ENCODE results near the gene PAGR1. TPM values are rescaled to one million over a fixed set of nuclear protein-coding genes. Genes with fewer than 3 reads are reported as not detected.

PAGR1 gene
- total and polyA plus RNA-seq, 9 of the 15 experiments (the other 6 are each of a cell fraction or from before 2014, with no cell fraction given), result 1.4 to 58.2 (median 16.8) TPM

DNA sequence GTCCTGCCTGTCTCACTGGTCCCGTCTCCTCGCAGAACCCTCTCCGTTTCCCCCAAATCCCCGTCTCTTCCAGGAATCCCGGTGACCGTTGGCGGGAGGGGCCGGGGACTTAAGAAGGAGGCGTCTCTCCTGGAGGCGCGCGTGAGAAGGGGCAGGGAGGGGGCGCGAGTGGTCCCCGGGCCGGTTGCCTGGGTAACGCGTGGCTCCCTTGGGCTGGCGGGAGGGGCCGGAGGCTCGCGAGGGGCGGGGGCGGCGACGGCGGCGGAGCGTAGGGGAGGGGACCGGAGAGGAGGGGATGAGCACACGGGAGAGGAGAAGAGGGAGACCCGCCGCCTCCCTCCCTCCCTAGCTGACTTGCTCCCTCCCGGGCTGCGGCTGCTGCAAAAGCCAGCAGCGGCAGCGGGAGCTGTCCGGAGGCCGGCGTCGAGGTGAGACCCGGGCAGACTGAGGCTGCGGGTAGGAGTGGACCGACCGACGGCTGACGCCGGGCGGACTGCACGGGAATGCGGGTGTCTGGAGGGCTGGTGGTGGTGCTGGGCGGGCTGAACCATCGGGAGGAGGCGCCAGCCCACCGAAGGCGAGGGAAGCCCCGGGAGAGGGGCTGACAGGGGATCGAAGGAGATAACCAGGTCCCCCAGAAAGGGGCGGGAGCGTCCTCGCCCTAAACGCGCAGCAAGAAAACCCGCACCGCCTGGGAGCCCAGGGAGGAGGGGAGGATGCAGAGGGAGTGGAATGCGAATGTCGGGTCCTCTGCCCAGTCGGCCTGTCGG lies 3.9 kb upstream of the PAGR1 start, which contains the start of gene PRRT2:
PRRT2 (plus strand) TSS at position 298 of the 770 bp plus-strand sequence. CDS start 862 bp downstream, outside the sequence.
- intact Hi-C loops (cut with micrococcal nuclease), result loop anchor here (10.0 kb wide), 1 partner anchor 213 kb away; the partner anchor contains the start of gene C16orf92
- in situ Hi-C loops (cut with MboI), result no loop called here
- no peak for FAIRE-seq
- WGBS (ENCODE audit: insufficient coverage, low coverage, missing lambda C conversion rate), result 5% methylated on average over 36 of the region's 69 CpGs
- Histone ChIP-seq H3K27ac (ENCODE audit: extremely low read depth, low read depth, low read length) (peak within 1 kb of the TSS; percentile 27; the same call in 1 of the 3 replicates), H3K4me3 (peak within 1 kb of the TSS; percentile 37), H2AFZ (ENCODE audit: low read depth, low read length) (peak within 1 kb of the TSS; percentile 71), H3K9me3 (replicated peaks; ENCODE audit: control insufficient read depth, insufficient read depth, low read depth, low read length) (no peaks in the 10 kb centered on the region), H3K27me3 (ENCODE audit: control insufficient read depth in 2 of 2, insufficient read depth in 2 of 2, low read length in 2 of 2) (no peaks in the 10 kb centered on the region), H3K79me2 (ENCODE audit: control insufficient read depth, insufficient read depth, low read length) (peaks cover 45% of the 10 kb centered on the region), H3K9ac (ENCODE audit: insufficient read depth in 1 of 2, low read depth in 2 of 2, low read length in 2 of 2) (peak within 1 kb of the TSS in 1 of 2 experiments; percentile 85; a peak in 3 of 4 replicates), H3K36me3 (ENCODE audit: control insufficient read depth, insufficient read depth, low read length) (peaks cover 36% of the 10 kb centered on the region), H4K20me1 (replicated peaks; ENCODE audit: control insufficient read depth, insufficient read depth, low read length) (peaks cover 23% of the 10 kb centered on the region; the same call in 1 of the 2 replicates), H3K4me1 (replicated peaks in 1 of 2; ENCODE audit: control insufficient read depth in 2 of 2, insufficient read depth in 2 of 2, low read length in 2 of 2) (peaks cover 43 to 88% of the 10 kb centered on the region in 2 experiments), H3K4me2 (ENCODE audit: insufficient read depth, low read length) (peak within 1 kb of the TSS; percentile 91), H3K9me1 (ENCODE audit: control insufficient read depth, insufficient read depth, low read length) (no peaks in the 10 kb centered on the region)
- POLR2A ChIA-PET, result interaction anchor here (0.7 to 1.5 kb wide), 4 partner anchors 18 to 641 kb away, joined by 3 to 4 read pairs (median 3); partner anchors contain the start of gene ALDOA
- peak; percentile 62 to 74 (median 66) for DNase-seq (ENCODE audit: extremely low read depth in 1 of 4, low spot score in 3 of 4)
- ATAC-seq, result peak; percentile 5
- no TSS peak for BruUV-seq (replicated peaks)
- CTCF ChIA-PET (ENCODE audit: low intra/inter-chr PET ratio), result interaction anchor here (0.6 kb wide), 1 partner anchor 853 kb away, joined by 5 read pairs; no protein-coding TSS in a partner anchor
- TF ChIP-seq, protein P1, sequence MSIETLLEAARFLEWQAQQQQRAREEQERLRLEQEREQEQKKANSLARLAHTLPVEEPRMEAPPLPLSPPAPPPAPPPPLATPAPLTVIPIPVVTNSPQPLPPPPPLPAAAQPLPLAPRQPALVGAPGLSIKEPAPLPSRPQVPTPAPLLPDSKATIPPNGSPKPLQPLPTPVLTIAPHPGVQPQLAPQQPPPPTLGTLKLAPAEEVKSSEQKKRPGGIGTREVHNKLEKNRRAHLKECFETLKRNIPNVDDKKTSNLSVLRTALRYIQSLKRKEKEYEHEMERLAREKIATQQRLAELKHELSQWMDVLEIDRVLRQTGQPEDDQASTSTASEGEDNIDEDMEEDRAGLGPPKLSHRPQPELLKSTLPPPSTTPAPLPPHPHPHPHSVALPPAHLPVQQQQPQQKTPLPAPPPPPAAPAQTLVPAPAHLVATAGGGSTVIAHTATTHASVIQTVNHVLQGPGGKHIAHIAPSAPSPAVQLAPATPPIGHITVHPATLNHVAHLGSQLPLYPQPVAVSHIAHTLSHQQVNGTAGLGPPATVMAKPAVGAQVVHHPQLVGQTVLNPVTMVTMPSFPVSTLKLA (conservative IDR thresholded peaks at IDR 0.05), result peak in 1 of 2 experiments; percentile 27; a peak in 1 of 4 replicates
- TF ChIP-seq RUNX1 (IDR thresholded peaks at IDR 0.05; ENCODE audit: low read depth), result no peak
- TF ChIP-seq FOXJ2 (tag; IDR thresholded peaks at IDR 0.05), result 0 out of 2 replicates have a peak, but pooled peaks have one; percentile 57
- TF ChIP-seq, protein P2, sequence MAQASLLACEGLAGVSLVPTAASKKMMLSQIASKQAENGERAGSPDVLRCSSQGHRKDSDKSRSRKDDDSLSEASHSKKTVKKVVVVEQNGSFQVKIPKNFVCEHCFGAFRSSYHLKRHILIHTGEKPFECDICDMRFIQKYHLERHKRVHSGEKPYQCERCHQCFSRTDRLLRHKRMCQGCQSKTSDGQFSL (CRISPR knock-in tag; IDR thresholded peaks at IDR 0.05), result peak; percentile 16; the same call in 1 of the 2 replicates
- TF ChIP-seq, protein P2 (tag; IDR thresholded peaks at IDR 0.05), result no peak
- TF ChIP-seq NR2F6 (CRISPR knock-in tag; IDR thresholded peaks at IDR 0.05), result no peak
- no peak for TF ChIP-seq C11orf30 (IDR thresholded peaks at IDR 0.05; ENCODE audit: low read depth)
- TF ChIP-seq POLR2H (tag; IDR thresholded peaks at IDR 0.05; ENCODE audit: low read depth), result no peak
- 0 out of 2 replicates have a peak, but pooled peaks have one; percentile 11 for TF ChIP-seq RB1 (IDR thresholded peaks at IDR 0.05; ENCODE audit: low read depth)
- TF ChIP-seq, protein P3, sequence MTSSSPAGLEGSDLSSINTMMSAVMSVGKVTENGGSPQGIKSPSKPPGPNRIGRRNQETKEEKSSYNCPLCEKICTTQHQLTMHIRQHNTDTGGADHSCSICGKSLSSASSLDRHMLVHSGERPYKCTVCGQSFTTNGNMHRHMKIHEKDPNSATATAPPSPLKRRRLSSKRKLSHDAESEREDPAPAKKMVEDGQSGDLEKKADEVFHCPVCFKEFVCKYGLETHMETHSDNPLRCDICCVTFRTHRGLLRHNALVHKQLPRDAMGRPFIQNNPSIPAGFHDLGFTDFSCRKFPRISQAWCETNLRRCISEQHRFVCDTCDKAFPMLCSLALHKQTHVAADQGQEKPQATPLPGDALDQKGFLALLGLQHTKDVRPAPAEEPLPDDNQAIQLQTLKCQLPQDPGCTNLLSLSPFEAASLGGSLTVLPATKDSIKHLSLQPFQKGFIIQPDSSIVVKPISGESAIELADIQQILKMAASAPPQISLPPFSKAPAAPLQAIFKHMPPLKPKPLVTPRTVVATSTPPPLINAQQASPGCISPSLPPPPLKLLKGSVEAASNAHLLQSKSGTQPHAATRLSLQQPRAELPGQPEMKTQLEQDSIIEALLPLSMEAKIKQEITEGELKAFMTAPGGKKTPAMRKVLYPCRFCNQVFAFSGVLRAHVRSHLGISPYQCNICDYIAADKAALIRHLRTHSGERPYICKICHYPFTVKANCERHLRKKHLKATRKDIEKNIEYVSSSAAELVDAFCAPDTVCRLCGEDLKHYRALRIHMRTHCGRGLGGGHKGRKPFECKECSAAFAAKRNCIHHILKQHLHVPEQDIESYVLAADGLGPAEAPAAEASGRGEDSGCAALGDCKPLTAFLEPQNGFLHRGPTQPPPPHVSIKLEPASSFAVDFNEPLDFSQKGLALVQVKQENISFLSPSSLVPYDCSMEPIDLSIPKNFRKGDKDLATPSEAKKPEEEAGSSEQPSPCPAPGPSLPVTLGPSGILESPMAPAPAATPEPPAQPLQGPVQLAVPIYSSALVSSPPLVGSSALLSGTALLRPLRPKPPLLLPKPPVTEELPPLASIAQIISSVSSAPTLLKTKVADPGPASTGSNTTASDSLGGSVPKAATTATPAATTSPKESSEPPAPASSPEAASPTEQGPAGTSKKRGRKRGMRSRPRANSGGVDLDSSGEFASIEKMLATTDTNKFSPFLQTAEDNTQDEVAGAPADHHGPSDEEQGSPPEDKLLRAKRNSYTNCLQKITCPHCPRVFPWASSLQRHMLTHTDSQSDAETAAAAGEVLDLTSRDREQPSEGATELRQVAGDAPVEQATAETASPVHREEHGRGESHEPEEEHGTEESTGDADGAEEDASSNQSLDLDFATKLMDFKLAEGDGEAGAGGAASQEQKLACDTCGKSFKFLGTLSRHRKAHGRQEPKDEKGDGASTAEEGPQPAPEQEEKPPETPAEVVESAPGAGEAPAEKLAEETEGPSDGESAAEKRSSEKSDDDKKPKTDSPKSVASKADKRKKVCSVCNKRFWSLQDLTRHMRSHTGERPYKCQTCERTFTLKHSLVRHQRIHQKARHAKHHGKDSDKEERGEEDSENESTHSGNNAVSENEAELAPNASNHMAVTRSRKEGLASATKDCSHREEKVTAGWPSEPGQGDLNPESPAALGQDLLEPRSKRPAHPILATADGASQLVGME (CRISPR knock-in tag; IDR thresholded peaks at IDR 0.05), result peak; percentile 49; the same call in 1 of the 2 replicates
- TF ChIP-seq HNRNPUL1 (IDR thresholded peaks at IDR 0.05; ENCODE audit: low read length), result no peak
- no peak for TF ChIP-seq ZFP36 (IDR thresholded peaks at IDR 0.05; ENCODE audit: low read depth, low read length, partially characterized antibody)

Measured in K562 (cell line).